DND-41 (cell line): Measurements from ENCODE around the gene CCNL1.

Source experiments
- ATAC-seq: fragments of 200-7000 bp; cut with Tn5 transposase; 3 replicates; pipeline ENCODE4 v1.9.1; 2021; ENCODE audit warnings: low read depth; ENCODE audit not compliant: insufficient read depth
- DNase-seq: peaks from one replicate; pipeline ENCODE4 v3.0.0-alpha.2; 2020
- H2AFZ ChIP-seq: 2 replicates; pipeline ENCODE4 v1.6.0; 2012; ENCODE audit warnings: low read depth, low read length
- H3K27ac ChIP-seq: 2 replicates; pipeline ENCODE4 v1.5.1; 2012; ENCODE audit warnings: low read length, inconsistent platforms
- H3K27me3 ChIP-seq: fragments of 200-600 bp; sonication (generic); 2 replicates; pipeline ENCODE4 v1.6.0; 2012; ENCODE audit warnings: low read length, mild to moderate bottlenecking, inconsistent platforms; ENCODE audit not compliant: insufficient read depth, poor library complexity
- H3K36me3 ChIP-seq: 2 replicates; pipeline ENCODE4 v1.5.1; 2012; ENCODE audit warnings: low read length, inconsistent platforms; ENCODE audit not compliant: insufficient read depth
- H3K4me1 ChIP-seq: 2 replicates; pipeline ENCODE4 v1.5.1; 2012; ENCODE audit warnings: mild to moderate bottlenecking, low read length; ENCODE audit not compliant: insufficient read depth
- H3K4me2 ChIP-seq: 2 replicates; pipeline ENCODE4 v1.6.0; 2012; ENCODE audit warnings: mild to moderate bottlenecking, moderate library complexity, low read length, inconsistent platforms; ENCODE audit not compliant: insufficient read depth
- H3K4me3 ChIP-seq, 2 experiments: fragments of 200-600 bp in 1 of 2; shearing (Covaris generic) in 1 of 2; 2 replicates each; pipeline ENCODE4 v1.5.1; 2012 to 2016; ENCODE audit warnings: inconsistent platforms in 2 of 2, low read length in 2 of 2, mild to moderate bottlenecking in 2 of 2, low read depth in 1 of 2, moderate library complexity in 1 of 2
- H3K79me2 ChIP-seq: 2 replicates; pipeline ENCODE4 v1.6.0; 2012; ENCODE audit warnings: low read length, inconsistent platforms; ENCODE audit not compliant: insufficient read depth
- H3K9ac ChIP-seq: 2 replicates; pipeline ENCODE4 v1.6.0; 2012; ENCODE audit warnings: low read depth, mild to moderate bottlenecking, inconsistent platforms, low read length, moderate library complexity
- H3K9me3 ChIP-seq: 2 replicates; pipeline ENCODE4 v1.5.1; 2012; ENCODE audit warnings: low read length, moderate library complexity, mild to moderate bottlenecking, inconsistent platforms; ENCODE audit not compliant: insufficient read depth, severe bottlenecking
- H4K20me1 ChIP-seq: 2 replicates; pipeline ENCODE4 v1.6.0; 2012; ENCODE audit warnings: low read length; ENCODE audit not compliant: insufficient read depth
- CTCF ChIP-seq: IDR thresholded peaks from 2 replicates; pipeline ENCODE4 v1.5.1; 2012; ENCODE audit warnings: borderline replicate concordance, low read length, moderate library complexity, mild to moderate bottlenecking; ENCODE audit not compliant: poor library complexity, severe bottlenecking; ENCODE audit errors: extremely low read depth
- EZH2 ChIP-seq: IDR thresholded peaks from 3 replicates; pipeline ENCODE4 v1.6.1; 2012; ENCODE audit warnings: borderline replicate concordance, low read depth, mild to moderate bottlenecking, moderate library complexity, low read length, inconsistent platforms; ENCODE audit not compliant: severe bottlenecking

The CCNL1 gene

GRCh38 chr3:157136647-157137387 lies 23.1 kb downstream of the CCNL1 start:
- Histone ChIP-seq H4K20me1 (no peaks in the 10 kb centered on the region), H3K4me1 (no peaks in the 10 kb centered on the region), H3K4me2 (no peak overlapping the region), H3K4me3 (no peak overlapping the region), H3K79me2 (no peaks in the 10 kb centered on the region), H3K9me3 (no peaks in the 10 kb centered on the region), H3K27ac (no peak overlapping the region), H3K9ac (no peak overlapping the region), H3K27me3 (no peaks in the 10 kb centered on the region), H2AFZ (no peak overlapping the region), H3K36me3 (peaks cover 8% of the 10 kb centered on the region; the same call in 1 of the 2 replicates)
- ATAC-seq (no peak), DNase-seq (no peak)
- TF ChIP-seq CTCF: no peak
- no peak for TF ChIP-seq EZH2

GRCh38 chr3:157135671-157136396 lies 24.1 kb downstream of the CCNL1 start:
- H3K4me3 ChIP-seq: no peak overlapping the region
- no peak overlapping the region for H3K4me2 ChIP-seq
- DNase-seq (no peak), ATAC-seq (no peak)
- TF ChIP-seq EZH2: no peak
- TF ChIP-seq CTCF: no peak
- no peaks in the 10 kb centered on the region for H3K4me1 ChIP-seq
- no peaks in the 10 kb centered on the region for H3K27me3 ChIP-seq
- H3K9ac ChIP-seq: no peak overlapping the region
- H3K9me3 ChIP-seq: no peaks in the 10 kb centered on the region
- H2AFZ ChIP-seq: no peak overlapping the region
- no peak overlapping the region for H3K27ac ChIP-seq
- peaks cover 4% of the 10 kb centered on the region; the same call in 1 of the 2 replicates for H3K36me3 ChIP-seq
- H3K79me2 ChIP-seq: no peaks in the 10 kb centered on the region
- no peaks in the 10 kb centered on the region for H4K20me1 ChIP-seq

GRCh38 chr3:157134620-157135191 lies 25.2 kb downstream of the CCNL1 start:
- peaks cover 4% of the 10 kb centered on the region; the same call in 1 of the 2 replicates for H3K36me3 ChIP-seq
- no peak for TF ChIP-seq CTCF
- TF ChIP-seq EZH2: no peak
- H3K27ac ChIP-seq: no peak overlapping the region
- H3K4me1 ChIP-seq: peaks cover 3% of the 10 kb centered on the region; the same call in 1 of the 2 replicates
- H3K4me3 ChIP-seq: no peak overlapping the region
- ATAC-seq (no peak), DNase-seq (no peak)
- no peak overlapping the region for H3K9ac ChIP-seq
- H3K4me2 ChIP-seq: no peak overlapping the region
- H4K20me1 ChIP-seq: no peaks in the 10 kb centered on the region
- H3K27me3 ChIP-seq: no peaks in the 10 kb centered on the region
- no peak overlapping the region for H2AFZ ChIP-seq
- H3K9me3 ChIP-seq: no peaks in the 10 kb centered on the region
- no peaks in the 10 kb centered on the region for H3K79me2 ChIP-seq
